ENCODE results near the gene GRPEL2.
"Not testable (repeated sequence)": the region's sequence is repeated elsewhere in the genome, so short reads cannot be mapped to it uniquely, and the experiment has no call there.

The GRPEL2 gene

GRCh38 chr5:149379177-149379761, 34.0 kb downstream of the GRPEL2 start, which contains the start of gene IL17B:
IL17B (minus strand) TSS chr5:149379292; CDS start chr5:149379225, 67 bp downstream.
- no peak for DNase-seq

- DNase-seq: no peak
These were observed 34.6 kb downstream of the GRPEL2 start for GRCh38 chr5:149379818-149380374.

DNA sequence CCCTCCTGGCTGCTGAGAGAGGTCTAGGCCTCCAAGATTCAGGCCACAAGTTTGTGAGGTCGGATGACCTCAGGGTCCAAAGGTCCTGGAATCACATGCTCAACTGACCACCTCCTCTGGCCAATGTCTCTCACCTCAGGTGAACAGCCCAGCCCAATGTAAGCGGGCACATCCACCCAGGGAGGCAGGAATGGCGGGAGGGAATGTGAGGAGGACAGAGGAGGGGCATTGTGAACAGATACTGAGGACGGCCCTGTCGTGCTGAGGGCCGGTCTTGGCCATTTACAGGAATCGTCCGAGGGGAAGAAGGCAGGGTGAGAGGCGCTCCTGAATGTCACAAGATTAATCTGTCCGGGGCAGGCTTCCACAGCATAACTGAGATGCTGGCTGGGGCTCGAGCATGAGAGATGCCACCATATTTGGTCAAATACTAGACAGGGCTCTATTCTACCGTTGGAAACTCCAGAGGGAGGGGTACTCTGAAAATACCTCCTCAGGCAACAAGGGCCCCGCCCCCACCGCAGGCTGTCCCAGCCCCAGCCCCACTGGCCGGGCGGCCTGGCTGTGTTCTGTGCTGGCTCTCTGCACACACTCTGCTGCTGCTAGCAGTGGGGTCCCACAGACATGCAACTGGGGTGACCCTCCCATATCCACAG, 35.3 kb downstream of the GRPEL2 start:
- no peak for DNase-seq

- DNase-seq: no peak
These were observed 36.1 kb downstream of the GRPEL2 start for GRCh38 chr5:149381261-149381985.

DNA sequence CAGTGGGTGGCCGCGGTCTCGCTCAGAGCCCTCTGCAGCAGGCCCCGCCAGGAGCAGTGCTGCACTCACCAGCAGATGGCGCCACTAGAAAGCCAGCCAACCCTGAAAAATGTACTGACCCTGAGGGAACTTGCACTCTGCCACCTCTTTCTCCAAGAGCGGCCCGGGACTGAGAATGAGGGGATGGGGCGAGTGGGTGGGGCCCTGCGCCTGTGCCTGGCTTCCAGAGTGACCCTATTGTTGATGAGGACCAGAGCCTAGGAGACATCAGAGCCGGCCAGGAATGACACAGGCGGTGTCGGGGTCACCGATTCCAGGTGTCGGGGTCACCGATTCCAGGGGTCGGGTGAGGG, 36.7 kb downstream of the GRPEL2 start:
- peak; percentile 41 for DNase-seq

DNA sequence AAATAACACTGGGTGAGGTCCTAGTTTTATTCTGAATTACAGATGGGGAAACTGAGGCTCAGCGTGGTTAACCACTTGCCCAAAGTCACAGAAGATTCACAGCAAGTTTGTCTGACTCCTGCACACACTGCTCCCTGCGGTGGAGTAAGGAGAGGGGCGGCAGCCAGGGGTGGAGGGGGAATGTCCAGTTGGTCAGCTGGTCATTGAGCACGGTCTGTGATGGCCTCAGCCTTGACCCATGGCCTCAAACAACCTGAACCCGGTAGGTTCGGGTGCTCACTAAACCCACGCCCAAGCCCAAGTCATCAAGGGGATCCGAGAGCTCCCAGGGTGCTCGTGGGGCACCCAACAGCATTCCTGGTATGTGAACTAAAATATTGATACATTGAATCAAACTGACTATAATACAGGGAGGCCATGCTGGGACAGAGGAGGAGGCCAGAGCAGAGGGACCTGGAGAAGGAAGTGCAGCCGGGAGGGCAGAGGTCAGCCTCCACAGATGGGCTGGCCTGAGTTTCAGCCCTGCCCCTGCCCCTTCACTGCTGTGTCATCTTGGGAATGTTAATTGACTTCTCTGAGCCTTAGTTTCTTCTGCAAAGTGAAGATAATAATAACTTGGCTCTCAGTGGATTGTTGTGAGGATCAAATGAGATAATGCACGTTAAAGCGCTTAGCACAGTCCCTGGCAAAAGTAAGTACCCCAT, 37.4 kb downstream of the GRPEL2 start:
- no peak for DNase-seq

- no peak for DNase-seq
These were observed 38.1 kb downstream of the GRPEL2 start for GRCh38 chr5:149383399-149383798.

DNA sequence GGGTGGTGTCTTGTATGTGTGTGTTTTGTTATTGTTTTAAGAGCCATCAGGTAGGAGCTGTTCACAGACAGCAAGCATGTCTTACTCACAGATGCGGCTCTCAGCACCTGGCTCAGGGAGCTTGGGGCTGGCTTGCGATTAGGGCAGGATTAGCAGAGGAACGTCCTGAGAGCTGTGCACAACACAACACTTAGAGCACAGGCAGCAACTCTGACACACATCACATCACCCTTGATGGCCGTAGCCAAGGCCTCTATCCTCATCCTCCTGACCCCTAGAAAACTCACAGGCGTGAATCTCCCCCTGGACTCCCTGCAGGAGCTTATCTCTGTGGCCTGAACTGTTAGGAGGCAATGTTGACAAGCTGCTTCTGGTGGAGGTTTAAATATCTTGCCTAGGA, 40.9 kb downstream of the GRPEL2 start:
- DNase-seq: no peak

DNA sequence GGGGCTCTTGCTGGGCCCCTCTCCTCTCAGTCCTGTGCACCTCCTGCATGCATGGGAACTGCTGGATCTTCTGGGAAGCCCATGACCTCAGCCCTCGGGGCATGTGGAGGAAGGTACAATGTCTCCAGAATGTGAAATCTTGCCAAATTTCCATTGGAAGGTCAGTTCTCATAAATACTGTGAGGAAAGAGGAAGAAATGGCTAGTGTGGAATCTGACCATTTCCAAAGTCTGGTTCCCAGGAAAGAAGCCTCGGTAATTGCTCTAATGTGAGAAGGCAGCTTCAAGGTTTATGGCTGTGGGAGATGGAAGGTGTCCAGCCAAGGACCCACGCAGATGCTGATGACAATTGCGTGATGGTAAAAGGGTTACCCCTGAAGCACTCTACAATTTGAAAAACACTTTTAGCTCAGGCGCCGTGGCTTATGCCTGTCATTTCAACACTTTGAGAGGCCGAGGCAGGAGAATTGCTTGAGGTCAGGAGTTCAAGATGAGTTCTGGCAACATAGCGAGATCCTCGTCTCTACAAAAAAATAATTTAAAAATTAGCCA, 41.9 kb downstream of the GRPEL2 start:
- no peak for DNase-seq

DNA sequence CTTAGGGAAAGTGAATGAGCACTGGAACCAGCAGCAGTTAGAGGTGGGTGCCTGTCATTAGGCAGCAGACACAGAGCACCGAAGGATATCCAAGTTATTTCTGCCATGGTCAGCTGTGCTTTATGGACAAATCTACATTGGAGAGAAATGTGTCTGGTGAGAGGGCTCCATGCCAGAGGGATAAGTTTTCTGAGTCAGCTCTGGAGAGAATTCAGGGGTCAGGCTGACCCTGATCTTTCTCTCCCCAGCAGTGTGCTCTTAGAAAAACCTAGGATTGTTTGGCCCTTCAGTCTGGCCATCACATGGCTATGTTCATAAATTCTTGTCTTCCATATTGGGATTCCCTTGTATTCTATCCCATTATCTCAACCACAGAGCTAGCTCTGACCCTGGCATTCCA, 42.7 kb downstream of the GRPEL2 start:
- no peak for DNase-seq

- no peak for DNase-seq
These were observed 43.3 kb downstream of the GRPEL2 start for GRCh38 chr5:149388498-149389190.

GRCh38 chr5:149389552-149390495, 44.5 kb downstream of the GRPEL2 start:
- no peak for DNase-seq

DNA sequence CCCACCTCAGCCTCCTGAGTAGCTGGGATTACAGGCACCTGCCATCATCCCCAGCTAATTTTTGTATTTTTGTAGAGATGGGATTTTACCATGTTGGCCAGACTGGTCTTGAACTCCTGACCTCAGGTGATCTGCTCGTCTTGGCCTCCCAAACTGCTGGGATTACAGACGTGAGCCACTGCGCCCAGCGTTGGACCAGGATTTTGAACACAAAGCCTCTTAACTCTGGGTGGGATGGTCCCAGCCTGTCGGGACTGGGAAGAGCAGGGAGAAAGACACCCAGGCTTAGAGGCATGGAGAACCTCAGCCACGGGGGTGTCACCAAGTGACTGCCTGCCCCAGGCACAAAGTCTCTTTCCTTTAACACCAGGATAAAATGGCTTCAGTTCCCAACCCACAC, 45.8 kb downstream of the GRPEL2 start:
- DNase-seq: not testable (repeated sequence)

DNA sequence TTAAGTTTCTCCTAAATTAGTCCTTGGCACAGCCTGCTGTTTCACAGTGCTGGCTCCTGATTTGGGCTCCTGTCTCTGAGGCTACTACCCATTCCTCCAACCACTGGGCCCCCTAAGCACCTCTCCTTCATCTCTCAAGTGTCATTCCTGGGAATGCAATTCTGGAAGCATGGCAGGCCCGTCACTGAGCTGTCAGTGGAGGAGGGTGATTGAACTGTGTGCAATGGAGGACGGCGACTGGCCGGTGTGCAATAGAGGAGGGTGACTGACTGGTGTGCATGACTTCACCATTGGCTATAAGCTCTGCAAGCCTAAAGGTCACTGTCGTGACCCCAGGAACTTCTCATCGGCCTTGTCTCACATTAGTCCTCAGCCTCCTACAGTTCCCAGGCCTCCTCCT, 46.2 kb downstream of the GRPEL2 start:
- DNase-seq: no peak

DNA sequence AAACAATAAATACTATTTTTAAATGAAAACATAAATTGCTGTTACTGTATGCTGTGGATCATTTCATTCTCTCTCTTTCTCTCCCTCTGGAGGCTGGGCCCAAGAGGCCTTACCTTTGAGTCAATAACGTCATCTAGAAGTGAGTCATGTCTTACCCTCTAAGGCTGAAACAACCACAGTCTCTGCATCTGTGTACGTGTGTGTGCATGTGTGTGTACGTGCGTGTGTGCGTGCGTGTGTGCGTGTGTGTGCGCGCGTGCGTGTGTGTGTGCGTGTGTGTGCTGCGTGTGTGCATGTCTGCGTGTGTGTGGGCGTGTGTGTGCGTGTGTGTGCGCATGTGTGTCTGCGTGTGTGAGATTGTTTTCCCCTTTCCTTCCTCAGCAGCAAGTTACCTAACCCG, 47.4 kb downstream of the GRPEL2 start:
- DNase-seq: no peak

- DNase-seq: not testable (repeated sequence)
These were observed 49.7 kb downstream of the GRPEL2 start for GRCh38 chr5:149394996-149395395.

DNA sequence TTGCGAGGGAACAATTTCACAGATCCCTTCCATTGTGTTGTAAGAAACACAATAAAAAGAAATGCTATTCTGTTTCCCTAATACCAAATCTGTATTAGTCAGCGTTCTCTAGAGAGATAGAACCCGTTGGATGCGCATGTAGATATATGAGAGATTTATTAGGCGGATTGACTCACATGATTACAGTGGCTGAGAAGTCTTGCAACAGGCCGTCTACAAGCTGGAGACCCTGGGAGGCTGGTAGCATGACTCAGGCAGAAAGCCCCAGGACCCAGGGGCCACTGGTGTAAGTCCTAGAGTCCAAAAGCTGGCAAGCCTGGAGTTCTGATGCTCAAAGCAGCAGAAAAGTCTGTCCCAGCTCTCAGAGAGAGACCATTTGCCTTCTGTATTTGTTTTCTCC, 52.2 kb downstream of the GRPEL2 start:
- no peak for DNase-seq

DNA sequence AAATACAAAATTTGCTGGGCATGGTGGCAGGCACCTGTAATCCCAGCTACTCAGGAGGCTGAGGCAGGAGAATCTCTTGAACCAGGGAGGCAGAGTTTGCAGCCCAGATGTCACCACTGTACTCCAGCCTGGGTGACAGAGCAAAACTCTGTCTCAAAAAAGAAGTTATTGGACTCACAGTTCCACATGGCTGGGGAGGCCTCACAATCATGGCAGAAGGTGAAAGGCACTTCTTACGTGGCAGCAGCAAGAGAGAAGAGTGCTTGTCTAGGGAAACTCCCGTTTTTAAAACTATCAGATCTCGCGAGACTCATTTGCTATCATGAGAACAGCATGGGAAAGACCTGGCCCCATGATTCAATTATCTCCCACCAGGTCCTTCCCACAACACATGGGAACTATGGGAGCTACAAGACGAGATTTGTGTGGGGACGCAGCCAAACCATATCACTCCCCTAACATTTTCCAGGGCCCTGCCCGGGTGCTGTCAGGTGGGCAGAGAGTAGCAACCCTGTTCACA, 53.5 kb downstream of the GRPEL2 start:
- not testable (repeated sequence) for DNase-seq

- no peak for DNase-seq
These were observed 54.5 kb downstream of the GRPEL2 start for GRCh38 chr5:149399775-149400174.

- DNase-seq: no peak
These were observed 55.0 kb downstream of the GRPEL2 start for GRCh38 chr5:149400304-149400703.

- no peak for DNase-seq
These were observed 55.8 kb downstream of the GRPEL2 start for GRCh38 chr5:149401051-149401450.

Measured in NCI-H2029 treated with DMSO at 0.1 percent for 48 hours (cell line).